ENCODE results near the gene CHRNA1. TPM values are rescaled to one million over a fixed set of nuclear protein-coding genes. Genes with fewer than 3 reads are reported as not detected.

Gene CHRNA1
- total RNA-seq, 4 donors from 2014 or later = 2.6 to 7.4 (median 3.0) TPM; not detected in 1

DNA sequence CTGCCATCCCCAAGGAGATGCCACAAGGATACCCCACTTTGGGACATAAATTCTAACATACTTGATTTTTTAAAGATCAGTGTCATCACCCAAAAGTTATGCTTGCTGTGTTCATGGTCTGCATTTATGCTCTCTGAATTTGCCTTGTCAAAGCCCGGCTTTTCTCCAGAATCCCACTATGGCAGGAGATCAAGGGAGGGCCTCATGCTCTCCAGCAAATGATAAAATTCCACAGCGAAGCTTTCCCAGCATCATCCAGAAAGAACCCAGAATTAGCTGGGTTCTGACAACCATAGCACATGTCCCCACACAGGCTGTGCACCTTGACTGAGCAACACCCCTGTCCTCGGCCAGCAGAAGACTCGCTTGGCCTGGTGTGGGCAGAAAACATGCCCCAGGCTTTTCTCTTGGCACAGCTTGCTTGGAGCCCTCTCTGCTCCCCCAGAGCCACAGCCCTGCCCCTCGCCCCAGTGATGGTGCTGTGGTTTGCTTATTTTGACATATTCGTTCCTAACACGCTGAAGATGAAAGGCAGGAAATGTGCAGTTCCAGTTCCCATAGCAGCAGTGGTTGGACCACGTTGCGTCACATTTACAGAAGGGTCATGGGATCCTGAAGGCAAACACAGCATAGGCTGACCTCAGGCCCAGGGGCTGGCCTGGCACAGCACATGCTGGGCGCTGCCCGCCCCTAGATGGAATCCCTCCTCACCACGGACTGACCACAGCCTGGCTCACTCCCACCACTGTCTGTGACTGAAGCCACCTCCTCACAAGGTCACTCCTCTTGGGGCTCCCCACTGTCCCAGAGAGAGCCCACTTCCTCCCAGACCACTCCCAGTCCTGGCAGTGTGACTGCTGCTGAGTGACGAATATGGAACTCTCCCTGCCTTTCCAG is 14.1 kb upstream of the CHRNA1 start:
- WGBS, 2 donors (ENCODE audit: low coverage in 1 of 2) = 60 to 68% methylated on average over 3 to 13 of the region's 13 CpGs
- TF ChIP-seq EP300 (IDR thresholded peaks at IDR 0.05; ENCODE audit: low read depth) (no peak), POLR2AphosphoS5 (IDR thresholded peaks at IDR 0.05) (no peak), POLR2A (IDR thresholded peaks at IDR 0.05) (no peak)
- TF ChIP-seq, protein P1, sequence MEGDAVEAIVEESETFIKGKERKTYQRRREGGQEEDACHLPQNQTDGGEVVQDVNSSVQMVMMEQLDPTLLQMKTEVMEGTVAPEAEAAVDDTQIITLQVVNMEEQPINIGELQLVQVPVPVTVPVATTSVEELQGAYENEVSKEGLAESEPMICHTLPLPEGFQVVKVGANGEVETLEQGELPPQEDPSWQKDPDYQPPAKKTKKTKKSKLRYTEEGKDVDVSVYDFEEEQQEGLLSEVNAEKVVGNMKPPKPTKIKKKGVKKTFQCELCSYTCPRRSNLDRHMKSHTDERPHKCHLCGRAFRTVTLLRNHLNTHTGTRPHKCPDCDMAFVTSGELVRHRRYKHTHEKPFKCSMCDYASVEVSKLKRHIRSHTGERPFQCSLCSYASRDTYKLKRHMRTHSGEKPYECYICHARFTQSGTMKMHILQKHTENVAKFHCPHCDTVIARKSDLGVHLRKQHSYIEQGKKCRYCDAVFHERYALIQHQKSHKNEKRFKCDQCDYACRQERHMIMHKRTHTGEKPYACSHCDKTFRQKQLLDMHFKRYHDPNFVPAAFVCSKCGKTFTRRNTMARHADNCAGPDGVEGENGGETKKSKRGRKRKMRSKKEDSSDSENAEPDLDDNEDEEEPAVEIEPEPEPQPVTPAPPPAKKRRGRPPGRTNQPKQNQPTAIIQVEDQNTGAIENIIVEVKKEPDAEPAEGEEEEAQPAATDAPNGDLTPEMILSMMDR (IDR thresholded peaks at IDR 0.05) = no peak

DNA sequence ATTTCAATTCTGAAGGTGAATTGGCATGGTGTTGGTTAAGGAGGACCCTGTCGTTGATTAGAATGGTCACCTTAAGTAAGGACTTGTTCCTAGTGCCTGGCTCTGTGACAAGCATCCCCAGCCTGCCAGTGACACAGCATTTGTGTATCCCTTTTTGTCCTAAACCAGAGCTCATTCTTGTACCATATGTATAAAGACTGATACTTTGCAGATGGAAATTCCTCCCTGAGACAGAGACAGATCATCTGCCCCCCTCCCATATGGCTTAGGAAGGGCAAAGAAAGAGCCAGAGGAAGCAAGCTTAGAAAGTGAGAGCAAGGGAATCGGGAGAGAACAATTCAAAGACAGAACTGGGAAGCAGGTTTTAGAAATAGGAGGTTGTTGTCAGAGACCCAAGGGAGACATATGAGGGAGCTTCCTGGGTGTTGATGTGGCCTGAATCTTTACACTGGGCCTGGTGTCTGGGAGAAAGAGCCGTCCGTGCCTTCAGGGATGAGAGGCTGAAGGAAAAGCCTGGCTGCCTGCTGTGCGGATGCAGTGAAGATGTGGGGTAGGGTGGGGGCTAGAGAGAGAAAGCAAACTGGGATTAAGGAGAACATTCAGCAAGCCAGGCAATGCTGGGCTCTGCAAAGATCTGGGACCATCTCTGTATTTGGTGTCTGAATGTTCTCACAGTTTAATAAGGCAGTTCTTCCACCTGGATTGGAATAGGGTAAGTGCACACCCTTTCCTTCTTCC is 13.2 kb upstream of the CHRNA1 start:
- in situ Hi-C loops (cut with MboI; ENCODE audit: low pct_ligation_motif_present in 1 of 4, low pct_unique_long_range_greater_than_20kb in 1 of 4, low sequenced_read_pairs in 3 of 4) = loop anchor here (10.0 kb wide), 2 partner anchors 207 to 217 kb away; no protein-coding TSS in a partner anchor
- H3K4me1 ChIP-seq = peaks cover 0 to 3% (median 0%) of the 10 kb centered on the region in 4 donors
- no peak overlapping the region for H3K27ac ChIP-seq
- WGBS, 2 donors (ENCODE audit: low coverage in 1 of 2) = 80 to 89% methylated on average over 4 to 5 of the region's 5 CpGs
- intact Hi-C loops (cut with DNase I; ENCODE audit: low total_unique reads) = no loop called here
- H3K4me3 ChIP-seq = no peak overlapping the region
- no peak for TF ChIP-seq POLR2AphosphoS5 (IDR thresholded peaks at IDR 0.05)
- TF ChIP-seq EP300 (IDR thresholded peaks at IDR 0.05; ENCODE audit: low read depth) = no peak
- TF ChIP-seq POLR2A (IDR thresholded peaks at IDR 0.05) = no peak
- TF ChIP-seq, protein P1 (IDR thresholded peaks at IDR 0.05) = no peak
- no peaks in the 10 kb centered on the region for H3K9me3 ChIP-seq
- no peaks in the 10 kb centered on the region for H3K27me3 ChIP-seq
- H3K36me3 ChIP-seq = no peaks in the 10 kb centered on the region
- DNase-seq = no peak

More for the DNA sequence above, 14.1 kb upstream of the CHRNA1 start:
- peak; percentile 48 for DNase-seq
- Histone ChIP-seq H3K4me3 (no peak overlapping the region), H3K27me3 (no peaks in the 10 kb centered on the region), H3K4me1 (peaks cover 0 to 3% (median 0%) of the 10 kb centered on the region in 4 donors), H3K36me3 (no peaks in the 10 kb centered on the region), H3K9me3 (no peaks in the 10 kb centered on the region), H3K27ac (no peak overlapping the region)
- intact Hi-C loops (cut with DNase I; ENCODE audit: low total_unique reads) = no loop called here
- in situ Hi-C loops (cut with MboI; ENCODE audit: low pct_ligation_motif_present in 1 of 4, low pct_unique_long_range_greater_than_20kb in 1 of 4, low sequenced_read_pairs in 3 of 4) = loop anchor here (10.0 kb wide), 2 partner anchors 206 to 216 kb away; no protein-coding TSS in a partner anchor

DNA sequence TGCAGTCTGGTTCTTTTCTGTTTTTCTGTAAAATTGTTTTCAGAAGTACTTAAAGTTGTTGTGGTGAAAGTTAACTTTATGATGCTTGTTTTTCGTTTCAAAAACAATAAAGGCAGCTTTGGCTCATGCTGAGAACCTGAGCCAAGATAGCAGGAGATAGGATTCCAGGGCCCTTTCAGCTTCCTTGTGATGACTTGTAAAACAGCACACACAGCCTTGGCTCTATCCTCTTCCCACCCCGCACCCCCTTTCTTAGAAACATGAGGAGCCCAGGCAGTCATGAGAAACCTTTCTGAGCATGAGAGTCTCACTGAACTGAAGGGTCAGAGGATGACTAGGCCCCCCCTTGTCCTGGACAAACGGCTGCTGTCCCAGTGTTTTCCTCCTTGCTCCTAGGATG is 12.4 kb upstream of the CHRNA1 start:
- in situ Hi-C loops (cut with MboI; ENCODE audit: low pct_ligation_motif_present in 1 of 4, low pct_unique_long_range_greater_than_20kb in 1 of 4, low sequenced_read_pairs in 3 of 4) = loop anchor here (10.0 kb wide), 2 partner anchors 208 to 218 kb away; no protein-coding TSS in a partner anchor
- Histone ChIP-seq H3K27ac (no peak overlapping the region), H3K36me3 (no peaks in the 10 kb centered on the region), H3K9me3 (no peaks in the 10 kb centered on the region), H3K4me1 (peaks cover 0 to 8% (median 2%) of the 10 kb centered on the region in 4 donors), H3K27me3 (no peaks in the 10 kb centered on the region), H3K4me3 (no peak overlapping the region)
- WGBS, 2 donors (ENCODE audit: low coverage in 1 of 2) = 33 to 71% methylated on average over 1 to 3 of the region's 3 CpGs
- no peak for DNase-seq
- intact Hi-C loops (cut with DNase I; ENCODE audit: low total_unique reads) = no loop called here
- no peak for TF ChIP-seq POLR2AphosphoS5 (IDR thresholded peaks at IDR 0.05)
- TF ChIP-seq EP300 (IDR thresholded peaks at IDR 0.05; ENCODE audit: low read depth) = no peak
- no peak for TF ChIP-seq POLR2A (IDR thresholded peaks at IDR 0.05)
- TF ChIP-seq, protein P1 (IDR thresholded peaks at IDR 0.05) = no peak

DNA sequence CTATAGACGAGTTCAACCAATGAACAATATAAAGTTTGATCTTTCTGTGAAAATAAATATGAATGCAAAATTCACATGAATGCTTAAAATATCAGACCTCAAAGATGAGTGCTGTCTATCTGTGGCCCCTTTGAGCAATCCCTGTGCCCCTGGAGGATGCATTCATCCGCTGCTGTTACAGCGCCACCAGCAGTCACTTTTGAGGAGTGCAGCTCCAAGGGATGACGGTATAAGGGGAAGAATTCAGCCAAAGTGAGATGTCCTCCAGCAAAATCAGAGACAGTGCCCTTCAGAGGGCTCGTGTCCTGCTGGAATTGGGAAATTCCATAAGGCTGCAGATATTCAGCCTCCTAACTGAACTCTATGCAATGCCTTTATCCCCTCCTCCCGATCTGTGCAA is 12.0 kb upstream of the CHRNA1 start:
- WGBS, 2 donors (ENCODE audit: low coverage in 1 of 2) = 75 to 84% methylated on average over 6 of the region's 6 CpGs
- Histone ChIP-seq H3K36me3 (no peaks in the 10 kb centered on the region), H3K4me3 (no peak overlapping the region), H3K27me3 (no peaks in the 10 kb centered on the region), H3K27ac (no peak overlapping the region), H3K9me3 (no peaks in the 10 kb centered on the region), H3K4me1 (peaks cover 0 to 9% (median 2%) of the 10 kb centered on the region in 4 donors)
- in situ Hi-C loops (cut with MboI; ENCODE audit: low pct_ligation_motif_present in 1 of 4, low pct_unique_long_range_greater_than_20kb in 1 of 4, low sequenced_read_pairs in 3 of 4) = loop anchor here (10.0 kb wide), 2 partner anchors 209 to 219 kb away; no protein-coding TSS in a partner anchor
- intact Hi-C loops (cut with DNase I; ENCODE audit: low total_unique reads) = no loop called here
- DNase-seq = no peak
- TF ChIP-seq, protein P1 (IDR thresholded peaks at IDR 0.05) = no peak
- no peak for TF ChIP-seq EP300 (IDR thresholded peaks at IDR 0.05; ENCODE audit: low read depth)
- no peak for TF ChIP-seq POLR2A (IDR thresholded peaks at IDR 0.05)
- no peak for TF ChIP-seq POLR2AphosphoS5 (IDR thresholded peaks at IDR 0.05)
